HG02610 (cell line): Measurements from ENCODE around the gene RAB22A.

Experiments used
- ATAC-seq: cut with Tn5 transposase; IDR thresholded peaks from one replicate; pipeline ENCODE4 v1.9.1; 2021; ENCODE audit warnings: mild to moderate bottlenecking, moderate library complexity; ENCODE audit not compliant: unreplicated experiment

Gene RAB22A

GRCh38 chr20:58384821-58385220 is 75.3 kb downstream of the RAB22A start:
- no peak for ATAC-seq

- ATAC-seq: no peak
Observed at GRCh38 chr20:58388028-58388601, 78.6 kb downstream of the RAB22A start.

- peak; percentile 96 for ATAC-seq
Observed at GRCh38 chr20:58388882-58389323, 79.4 kb downstream of the RAB22A start, which contains the start of gene VAPB. VAPB (plus strand) TSS chr20:58389229; CDS start chr20:58389460, 231 bp downstream.

- ATAC-seq: peak; percentile 26
Observed at GRCh38 chr20:58389324-58389967, 79.9 kb downstream of the RAB22A start.

GRCh38 chr20:58389968-58390658 is 80.6 kb downstream of the RAB22A start:
- ATAC-seq: no peak

GRCh38 chr20:58390659-58391035 is 81.1 kb downstream of the RAB22A start:
- ATAC-seq: no peak

GRCh38 chr20:58392286-58392685 is 82.8 kb downstream of the RAB22A start:
- no peak for ATAC-seq

GRCh38 chr20:58393299-58393698 is 83.8 kb downstream of the RAB22A start:
- no peak for ATAC-seq

- no peak for ATAC-seq
Observed at GRCh38 chr20:58394801-58395200, 85.3 kb downstream of the RAB22A start.

- no peak for ATAC-seq
Observed at GRCh38 chr20:58395604-58396003, 86.1 kb downstream of the RAB22A start.

GRCh38 chr20:58397429-58397828 is 87.9 kb downstream of the RAB22A start:
- no peak for ATAC-seq

- no peak for ATAC-seq
Observed at GRCh38 chr20:58398254-58398653, 88.7 kb downstream of the RAB22A start.

GRCh38 chr20:58399926-58400325 is 90.4 kb downstream of the RAB22A start:
- ATAC-seq: no peak

- ATAC-seq: no peak
Observed at GRCh38 chr20:58401162-58401561, 91.6 kb downstream of the RAB22A start.

- ATAC-seq: no peak
Observed at GRCh38 chr20:58402305-58402704, 92.8 kb downstream of the RAB22A start.

- ATAC-seq: peak; percentile 74
Observed at GRCh38 chr20:58402827-58403226, 93.3 kb downstream of the RAB22A start.

- peak; percentile 17 for ATAC-seq
Observed at GRCh38 chr20:58403272-58403671, 93.8 kb downstream of the RAB22A start.

- ATAC-seq: no peak
Observed at GRCh38 chr20:58405504-58406291, 96.2 kb downstream of the RAB22A start.

- no peak for ATAC-seq
Observed at GRCh38 chr20:58406422-58407001, 97.0 kb downstream of the RAB22A start.

GRCh38 chr20:58407201-58407873 is 97.8 kb downstream of the RAB22A start:
- ATAC-seq: no peak
